Placental epithelial cell (primary cell): ENCODE data around the gene NFKBIE. TPM values are rescaled to one million over a fixed set of nuclear protein-coding genes. Genes with fewer than 3 reads are reported as not detected.

Experiments used
- small RNA-seq: library from RNA; depleted of rRNA; stranded (forward); fragments of <200 nt; gene quantifications from one replicate; pipeline ENCODE3, GENCODE V24; 2012
- total RNA-seq: library from RNA; depleted of rRNA; stranded (reverse); fragments of >200 nt; gene quantifications from 2 replicates; pipeline ENCODE4 v1.2.3, GENCODE V29; 2012

The NFKBIE gene, protein sequence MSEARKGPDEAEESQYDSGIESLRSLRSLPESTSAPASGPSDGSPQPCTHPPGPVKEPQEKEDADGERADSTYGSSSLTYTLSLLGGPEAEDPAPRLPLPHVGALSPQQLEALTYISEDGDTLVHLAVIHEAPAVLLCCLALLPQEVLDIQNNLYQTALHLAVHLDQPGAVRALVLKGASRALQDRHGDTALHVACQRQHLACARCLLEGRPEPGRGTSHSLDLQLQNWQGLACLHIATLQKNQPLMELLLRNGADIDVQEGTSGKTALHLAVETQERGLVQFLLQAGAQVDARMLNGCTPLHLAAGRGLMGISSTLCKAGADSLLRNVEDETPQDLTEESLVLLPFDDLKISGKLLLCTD
- 4.8 and 5.9 TPM in 2 replicates for total RNA-seq

GRCh38 chr6:44265007-44265721 lies at the start of gene NFKBIE:
Gene NFKBIE (minus strand): TSS chr6:44265551. CDS start chr6:44265346, 205 bp downstream.

DNA sequence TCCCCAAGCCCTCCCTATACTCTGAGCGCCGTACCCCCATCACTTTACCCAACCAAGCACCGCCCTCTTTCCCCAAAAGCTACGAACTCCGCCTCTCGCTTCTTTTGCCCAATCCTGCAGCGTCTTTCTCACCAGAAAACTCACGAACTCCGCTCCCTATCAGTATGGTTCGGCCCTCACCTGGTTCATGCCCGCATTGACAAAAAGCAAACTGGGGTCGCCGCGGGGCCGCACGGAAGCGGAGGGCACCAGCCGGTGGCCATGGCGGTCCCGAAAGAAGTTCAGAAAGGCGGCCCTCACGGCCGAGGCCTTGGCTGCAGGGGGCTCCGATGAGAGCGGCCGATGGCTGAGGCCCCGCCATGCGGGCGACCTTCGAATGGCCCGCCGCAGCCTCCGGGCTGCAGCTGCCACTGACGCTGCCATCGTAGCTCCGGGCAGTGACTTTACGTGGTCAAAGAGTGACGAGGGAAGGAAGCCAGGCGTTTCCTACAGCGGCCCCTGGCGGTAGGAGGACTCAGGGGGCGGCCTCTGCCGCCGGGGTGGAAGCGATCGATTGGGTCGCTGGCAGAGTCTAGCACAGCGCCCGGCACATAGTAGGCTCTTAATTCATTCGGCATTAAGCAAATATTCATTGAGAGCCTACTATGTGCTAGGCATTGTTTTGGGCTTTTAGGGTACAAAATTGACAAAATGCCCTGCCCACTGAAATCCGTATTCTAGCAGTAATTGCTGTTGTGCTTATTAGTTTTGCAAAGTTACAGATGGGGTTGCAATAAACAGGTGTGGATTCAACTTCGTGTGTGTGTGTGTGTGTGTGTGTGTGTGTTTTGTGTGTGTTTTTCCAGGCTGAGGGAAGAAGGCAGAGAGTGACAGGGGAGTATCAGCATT lies 47.8 kb upstream of the NFKBIE start, which contains the start of gene AARS2:
TSS of gene AARS2 (minus strand) at position 447 of the 888 bp plus-strand sequence. CDS start at position 423, 24 bp downstream.

DNA sequence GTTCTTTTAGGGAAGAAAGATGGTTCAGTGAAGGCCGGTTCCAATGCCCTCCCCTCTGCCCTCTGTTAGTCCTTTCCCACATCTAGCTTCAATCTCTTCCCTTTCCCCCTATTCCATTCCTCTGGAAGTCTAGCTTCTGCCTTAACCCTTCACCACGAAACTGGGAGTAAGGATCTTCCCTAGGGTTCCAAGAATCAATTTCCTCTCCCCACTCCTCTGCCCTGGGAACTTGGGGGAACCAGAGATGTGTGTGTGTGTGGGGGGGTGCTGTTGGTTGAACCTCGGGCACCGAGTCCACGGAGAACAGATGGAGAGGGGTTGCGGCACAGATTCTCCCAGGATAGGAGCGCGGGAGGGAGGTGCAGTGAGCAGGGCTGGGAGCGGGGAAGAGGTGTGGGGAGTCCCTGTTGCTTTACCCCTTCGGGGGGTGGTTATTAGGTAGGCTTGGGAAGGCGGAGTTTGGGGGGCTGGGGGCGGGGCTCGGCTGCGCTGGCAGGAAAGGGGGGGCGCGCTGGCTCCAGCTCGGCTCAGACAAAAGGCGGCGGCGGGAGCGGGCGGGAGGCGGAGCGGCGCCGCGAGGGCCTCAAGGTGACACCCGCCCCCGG lies 4.7 kb upstream of the NFKBIE start, which contains the start of gene TMEM151B:
TSS of gene TMEM151B (plus strand) at position 530 of the 605 bp plus-strand sequence. CDS start 293 bp downstream, outside the sequence.

DNA sequence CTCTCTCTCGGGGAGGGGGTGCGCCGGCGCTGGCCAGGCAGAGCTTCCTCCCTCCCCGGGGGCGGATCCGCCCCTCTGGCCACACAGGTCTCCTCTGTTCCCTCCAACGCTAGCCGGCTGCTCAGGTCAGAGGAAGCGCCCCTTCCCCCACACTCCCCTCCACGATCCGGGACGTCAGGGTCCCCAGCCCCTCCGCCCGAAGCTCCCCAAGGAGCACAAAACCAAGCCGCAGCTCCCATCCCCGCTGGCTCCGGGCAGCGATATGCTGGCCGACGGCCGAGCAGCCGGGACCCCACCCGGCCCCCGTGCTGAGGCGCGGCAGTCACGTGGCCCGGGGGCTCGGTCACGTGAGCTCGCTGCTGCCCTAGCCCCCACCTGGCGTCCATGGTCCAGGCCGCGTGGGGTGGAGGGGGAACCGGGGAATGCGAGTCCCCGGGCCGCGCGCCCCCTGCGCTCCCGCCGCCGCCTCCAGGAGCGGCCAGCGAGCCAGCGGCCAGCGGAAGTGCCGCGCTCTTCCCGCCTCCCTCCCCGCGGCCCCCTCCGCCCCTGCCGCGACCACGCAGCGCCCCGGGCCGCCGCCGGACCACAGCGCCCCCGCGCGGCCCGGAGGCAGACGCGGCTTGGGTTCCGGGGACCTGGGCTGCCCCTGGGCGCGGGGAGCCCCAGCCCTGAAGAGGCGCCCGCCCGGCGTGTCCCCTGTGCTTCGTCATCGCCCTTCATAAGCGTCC lies 8.2 kb downstream of the NFKBIE start, which contains the start of gene SLC35B2:
TSS of gene SLC35B2 (minus strand) at position 504 of the 728 bp plus-strand sequence. CDS start at position 386, 118 bp downstream.

GRCh38 chr6:44246663-44247337 lies 18.6 kb downstream of the NFKBIE start, which contains the start of gene HSP90AB1:
Gene HSP90AB1 (plus strand): TSS chr6:44247101. CDS start chr6:44248630, 1,529 bp downstream.

GRCh38 chr6:44223319-44224028 lies 41.9 kb downstream of the NFKBIE start, which contains the start of gene SLC29A1:
Gene SLC29A1 (plus strand): TSS chr6:44223595. CDS start chr6:44227314, 3,719 bp downstream.

DNA sequence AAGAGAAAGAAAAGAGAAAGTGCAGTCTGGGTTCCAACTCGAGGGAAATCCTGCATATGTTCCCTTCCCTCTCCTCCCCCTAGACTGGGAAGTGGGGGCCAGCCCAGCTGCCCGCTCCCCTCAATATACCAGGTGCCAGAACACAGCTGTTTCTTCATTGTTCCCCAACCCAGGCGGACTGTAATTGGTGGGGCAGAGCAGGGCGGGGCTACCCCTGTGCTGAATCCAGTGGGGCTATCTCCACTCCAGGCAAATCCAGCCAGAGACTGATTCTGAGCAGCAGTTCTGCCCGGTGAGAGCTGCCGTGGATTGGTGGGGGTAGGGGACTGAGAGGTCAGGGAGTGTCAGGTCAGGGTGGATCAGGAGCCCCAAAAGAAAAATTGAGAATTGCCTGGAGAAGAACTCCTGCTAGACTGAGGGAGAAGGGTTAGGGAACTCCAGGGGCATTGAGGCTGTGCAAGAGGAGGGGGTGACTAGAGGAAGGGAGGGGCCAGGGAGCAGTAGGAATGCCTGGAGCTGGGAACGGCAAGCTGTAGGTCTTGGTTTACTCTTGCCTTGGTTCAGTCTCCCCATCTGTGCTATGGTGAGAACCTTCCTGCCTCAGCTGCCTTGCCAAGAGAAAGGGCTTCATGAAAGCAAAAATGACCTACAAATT lies 48.5 kb downstream of the NFKBIE start, which contains the start of gene MYMX:
TSS of gene MYMX (plus strand) at position 250 of the 655 bp plus-strand sequence. CDS start 546 bp downstream, outside the sequence.

Small RNAs within 50 kb of the gene (small RNA-seq; reads per million reads assigned to genes)
- gene RN7SL811P, result not detected

Other genes with a start within 250 kb of the NFKBIE start
- 29.4 and 38.5 TPM in 2 replicates for gene MRPL14, start 138.1 kb downstream of the NFKBIE start, total RNA-seq
- gene TMEM63B, start 138.0 kb downstream of the NFKBIE start, total RNA-seq, result 19.6 and 39.6 TPM in 2 replicates
- not detected in 2 replicates for gene CAPN11, start 106.7 kb downstream of the NFKBIE start, total RNA-seq
- not detected in 2 replicates for gene MYMX, start 48.6 kb downstream of the NFKBIE start, total RNA-seq
- gene SLC29A1, start 42.0 kb downstream of the NFKBIE start, total RNA-seq, result 0.39 and 3.9 TPM in 2 replicates
- 580 and 898 TPM in 2 replicates for gene HSP90AB1, start 18.4 kb downstream of the NFKBIE start, total RNA-seq
- gene SLC35B2, start 8.0 kb downstream of the NFKBIE start, total RNA-seq, result 57.7 and 93.8 TPM in 2 replicates
- under 0.01 TPM in 1 of 2 replicates, not detected in the other for gene TMEM151B, start 4.9 kb upstream of the NFKBIE start, total RNA-seq
- gene AARS2, start 47.8 kb upstream of the NFKBIE start, total RNA-seq, result 11.8 and 15.3 TPM in 2 replicates
- not detected in 2 replicates for gene SPATS1, start 77.1 kb upstream of the NFKBIE start, total RNA-seq
- 21.6 and 24.8 TPM in 2 replicates for gene CDC5L, start 122.2 kb upstream of the NFKBIE start, total RNA-seq